ENCODE measurements around the gene ADAM33. TPM values are rescaled to one million over a fixed set of nuclear protein-coding genes. Genes with fewer than 3 reads are reported as not detected.

ADAM33 gene
- total RNA-seq, 1 experiment from 2014 or later, result 0.11 TPM

DNA sequence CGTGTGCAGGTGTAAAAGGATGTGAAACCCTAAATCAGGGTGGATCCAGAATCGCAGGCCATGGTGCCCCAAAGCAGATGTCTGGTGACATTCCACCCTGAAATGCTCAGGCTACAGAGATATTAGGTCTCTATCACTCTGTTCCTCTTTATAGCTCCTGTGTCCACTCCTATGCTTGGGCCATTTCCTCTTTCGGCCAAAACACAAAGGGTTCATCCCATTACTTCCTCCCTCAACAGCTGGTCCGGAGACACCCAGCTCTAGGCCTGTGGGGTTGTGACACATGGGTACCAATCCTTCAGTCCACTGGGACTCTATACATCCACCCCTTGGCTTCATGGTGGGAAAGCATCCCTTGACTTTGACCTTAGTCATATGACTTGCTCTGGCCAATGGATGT lies 32.3 kb upstream of the ADAM33 start:
- no TSS peak for BruUV-seq (replicated peaks)
- CTCF ChIA-PET, result no interaction called here
- intact Hi-C loops (cut with micrococcal nuclease), result no loop called here

DNA sequence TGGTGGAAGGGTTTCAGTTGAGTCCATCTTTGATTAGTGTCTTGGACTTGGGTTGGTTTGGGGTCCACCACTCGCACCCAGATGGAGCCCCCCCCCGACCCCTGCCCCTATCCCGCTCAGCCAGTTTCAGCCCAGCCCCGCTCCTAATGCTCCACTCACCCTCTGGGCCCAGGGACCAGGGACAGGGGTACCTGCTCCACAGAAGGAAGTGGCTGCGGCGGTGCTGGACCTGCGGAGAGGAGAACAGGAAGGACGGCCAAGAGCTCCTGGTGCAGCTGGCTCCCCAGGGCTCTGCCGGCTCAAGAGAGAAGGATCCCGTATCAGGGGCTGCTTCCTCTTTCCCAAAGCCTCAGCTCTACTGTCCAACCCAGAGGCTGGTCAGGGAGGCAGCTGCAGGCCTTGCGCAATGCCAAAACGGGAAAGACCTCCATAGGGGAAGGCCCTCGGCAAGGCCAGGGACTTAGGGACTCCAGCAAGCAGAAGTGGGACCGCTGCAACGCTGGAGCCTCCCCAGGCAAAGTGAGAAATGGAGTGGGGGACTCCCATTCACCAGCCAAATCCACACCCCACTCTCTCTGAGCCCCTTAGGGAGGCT lies 30.6 kb upstream of the ADAM33 start, which contains the start of gene SIGLEC1:
Gene SIGLEC1 (minus strand): TSS at position 322 of the 595 bp plus-strand sequence. CDS start 5,472 bp downstream, outside the sequence.
- intact Hi-C loops (cut with micrococcal nuclease), result no loop called here
- Histone ChIP-seq H3K9me2 (replicated peaks; ENCODE audit: low read length) (no peaks in the 10 kb centered on the region), H2AFZ (ENCODE audit: low read length) (no peak within 1 kb of the TSS), H3K36me3 (ENCODE audit: low read depth, low read length) (no peaks in the 10 kb centered on the region), H3K79me2 (ENCODE audit: low read length) (no peaks in the 10 kb centered on the region), H3K27ac (ENCODE audit: low read length) (no peak within 1 kb of the TSS), H3K4me1 (ENCODE audit: insufficient read depth, low read length) (no peaks in the 10 kb centered on the region), H3K9me3 (ENCODE audit: low read length) (no peaks in the 10 kb centered on the region), H3K27me3 (ENCODE audit: low read length) (no peaks in the 10 kb centered on the region), H4K20me1 (ENCODE audit: low read length) (no peaks in the 10 kb centered on the region), H3F3A (ENCODE audit: low read length, unreplicated experiment) (no peaks in the 10 kb centered on the region), H3K4me2 (ENCODE audit: low read length) (no peak within 1 kb of the TSS), H3K9ac (ENCODE audit: low read length) (no peak within 1 kb of the TSS), H3K4me3 (ENCODE audit: low read length) (no peak within 1 kb of the TSS)
- TF ChIP-seq EZH2 (IDR thresholded peaks at IDR 0.05; ENCODE audit: low read length, unreplicated experiment) (no peak), EZH2phosphoT487 (IDR thresholded peaks at IDR 0.05; ENCODE audit: borderline replicate concordance, low read length) (no peak), CTCF (conservative IDR thresholded peaks at IDR 0.05; ENCODE audit: low read depth, low read length) (no peak)
- BruUV-seq (replicated peaks), result no TSS peak
- no peak for ATAC-seq
- no peak for DNase-seq
- ChIA-PET POLR2A (ENCODE audit: unreplicated experiment) (no interaction called here), CTCF (no interaction called here)

More for the DNA sequence above, 32.3 kb upstream of the ADAM33 start:
- no peaks in the 10 kb centered on the region for H3K9me3 ChIP-seq (ENCODE audit: low read length)
- H3K36me3 ChIP-seq (ENCODE audit: low read depth, low read length), result no peaks in the 10 kb centered on the region
- POLR2A ChIA-PET (ENCODE audit: unreplicated experiment), result no interaction called here
- TF ChIP-seq EZH2 (IDR thresholded peaks at IDR 0.05; ENCODE audit: low read length, unreplicated experiment) (no peak), EZH2phosphoT487 (IDR thresholded peaks at IDR 0.05; ENCODE audit: borderline replicate concordance, low read length) (no peak), CTCF (conservative IDR thresholded peaks at IDR 0.05; ENCODE audit: low read depth, low read length) (no peak)
- no peak for ATAC-seq
- H3K9me2 ChIP-seq (replicated peaks; ENCODE audit: low read length), result no peaks in the 10 kb centered on the region
- H4K20me1 ChIP-seq (ENCODE audit: low read length), result no peaks in the 10 kb centered on the region
- no peaks in the 10 kb centered on the region for H3K4me1 ChIP-seq (ENCODE audit: insufficient read depth, low read length)
- no peaks in the 10 kb centered on the region for H3K79me2 ChIP-seq (ENCODE audit: low read length)
- H3F3A ChIP-seq (ENCODE audit: low read length, unreplicated experiment), result no peaks in the 10 kb centered on the region
- no peak overlapping the region for H3K4me2 ChIP-seq (ENCODE audit: low read length)
- no peaks in the 10 kb centered on the region for H3K27me3 ChIP-seq (ENCODE audit: low read length)
- no peak overlapping the region for H3K4me3 ChIP-seq (ENCODE audit: low read length)
- H3K9ac ChIP-seq (ENCODE audit: low read length), result no peak overlapping the region
- no peak for DNase-seq
- no peak overlapping the region for H2AFZ ChIP-seq (ENCODE audit: low read length)
- no peak overlapping the region for H3K27ac ChIP-seq (ENCODE audit: low read length)

DNA sequence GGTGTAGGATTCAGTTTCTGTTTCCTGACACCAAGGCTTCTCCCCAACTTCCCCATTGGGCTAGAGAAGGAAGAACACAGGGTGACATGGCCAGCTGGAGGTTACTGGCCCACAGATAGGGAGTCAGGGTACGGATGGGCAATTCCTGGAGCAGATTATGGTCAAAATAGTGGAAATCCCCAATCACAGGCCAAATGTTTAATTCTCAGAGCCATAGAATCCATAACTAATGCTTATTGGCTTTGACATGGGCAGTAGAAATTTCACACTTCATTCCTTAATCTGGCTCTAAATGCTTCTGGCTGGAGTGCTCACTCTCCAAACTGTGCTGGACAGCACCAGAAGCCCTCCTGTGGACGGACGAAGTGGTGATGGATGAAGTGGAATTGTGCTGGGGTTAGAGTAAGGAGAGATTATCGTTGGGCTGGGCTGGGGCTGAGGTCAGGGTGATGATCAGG lies 29.7 kb upstream of the ADAM33 start:
- Histone ChIP-seq H3K36me3 (ENCODE audit: low read depth, low read length) (no peaks in the 10 kb centered on the region), H3K4me1 (ENCODE audit: insufficient read depth, low read length) (no peaks in the 10 kb centered on the region), H3F3A (ENCODE audit: low read length, unreplicated experiment) (no peaks in the 10 kb centered on the region), H3K9ac (ENCODE audit: low read length) (no peak overlapping the region), H4K20me1 (ENCODE audit: low read length) (no peaks in the 10 kb centered on the region), H3K27ac (ENCODE audit: low read length) (no peak overlapping the region), H3K4me3 (ENCODE audit: low read length) (no peak overlapping the region), H3K9me3 (ENCODE audit: low read length) (no peaks in the 10 kb centered on the region), H2AFZ (ENCODE audit: low read length) (no peak overlapping the region), H3K4me2 (ENCODE audit: low read length) (no peak overlapping the region), H3K9me2 (replicated peaks; ENCODE audit: low read length) (no peaks in the 10 kb centered on the region), H3K79me2 (ENCODE audit: low read length) (no peaks in the 10 kb centered on the region), H3K27me3 (ENCODE audit: low read length) (no peaks in the 10 kb centered on the region)
- intact Hi-C loops (cut with micrococcal nuclease), result loop anchor here (1.0 kb wide), 1 partner anchor 35 kb away; no protein-coding TSS in a partner anchor
- ATAC-seq, result no peak
- CTCF ChIA-PET, result interaction anchor here (0.5 to 2.2 kb wide), 4 partner anchors 12 to 133 kb away, joined by 3 to 22 read pairs (median 8); no protein-coding TSS in a partner anchor
- POLR2A ChIA-PET (ENCODE audit: unreplicated experiment), result no interaction called here
- no peak for DNase-seq
- TF ChIP-seq EZH2 (IDR thresholded peaks at IDR 0.05; ENCODE audit: low read length, unreplicated experiment), result no peak
- TF ChIP-seq CTCF (conservative IDR thresholded peaks at IDR 0.05; ENCODE audit: low read depth, low read length), result no peak
- TF ChIP-seq EZH2phosphoT487 (IDR thresholded peaks at IDR 0.05; ENCODE audit: borderline replicate concordance, low read length), result no peak
- BruUV-seq (replicated peaks), result no TSS peak

All from PC-3 (cell line).